SU-DHL-6 (cell line): ENCODE data around the gene CNTNAP5.

Experiments
- CTCF ChIP-seq: fragments of 200-600 bp; sonication (generic); IDR thresholded peaks from one replicate; pipeline ENCODE4 v1.5.1; 2017; ENCODE audit warnings: antibody characterized with exemption, mild to moderate bottlenecking, low read length, moderate library complexity; ENCODE audit not compliant: insufficient read depth, poor library complexity, severe bottlenecking
- EZH2phosphoT487 ChIP-seq: fragments of 200-600 bp; sonication (generic), shearing (Covaris generic); conservative IDR thresholded peaks from 2 replicates; pipeline ENCODE4 v1.6.1; 2018; ENCODE audit warnings: mild to moderate bottlenecking, antibody characterized with exemption, low read length, moderate library complexity, mixed read lengths

- no peak for TF ChIP-seq CTCF
- TF ChIP-seq EZH2phosphoT487: no peak
Measured at GRCh38 chr2:124547700-124548099, 522.6 kb downstream of the CNTNAP5 start.
